Uterus (tissue), 2 donors: Measurements from ENCODE around the gene RINL.

Source experiments
- POLR2A ChIP-seq, 2 donors: fragments of 450-650 bp; IDR thresholded peaks; one replicate each; pipeline ENCODE4 v1.6.1; 2016; ENCODE audit warnings: antibody characterized with exemption in 2 of 2, mild to moderate bottlenecking in 1 of 2, moderate library complexity in 1 of 2
- TF ChIP-seq, protein P1 (sequence below), 4 experiments: fragments of 200-600 bp in 2 of 4; fragments of 450-650 bp in 2 of 4; sonication (generic) in 2 of 4; IDR thresholded peaks; one replicate each; pipeline ENCODE4 v1.5.1; 2016 to 2019; ENCODE audit warnings: antibody characterized with exemption in 4 of 4, mild to moderate bottlenecking in 2 of 4, moderate library complexity in 1 of 4

DNA sequence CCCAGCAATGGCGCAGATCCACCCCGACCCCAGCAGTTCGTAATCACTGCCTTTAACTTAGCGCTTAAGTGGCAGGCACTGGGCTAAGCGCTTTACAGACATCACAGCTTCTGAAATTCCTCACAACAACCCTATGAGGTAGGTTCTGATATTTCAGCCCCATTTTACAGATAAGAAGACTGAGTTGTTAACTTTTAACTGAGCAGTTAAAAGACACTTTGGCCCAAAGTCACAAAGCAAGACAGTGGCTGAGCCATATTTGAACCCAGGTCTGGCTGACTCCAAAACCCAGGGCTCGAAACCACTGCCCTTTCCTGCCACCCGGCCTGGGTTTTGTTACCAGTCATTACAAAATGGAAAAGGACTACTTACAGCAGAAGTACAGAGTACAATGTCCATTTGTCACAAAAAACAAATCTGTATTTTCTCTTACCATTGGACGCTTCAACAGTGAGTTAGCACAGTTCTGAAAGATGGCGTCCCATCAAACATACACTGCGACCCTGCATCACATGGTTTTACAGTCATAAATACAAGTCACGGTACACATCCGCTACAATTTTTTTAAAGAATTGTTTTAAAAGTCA, 36.8 kb downstream of the RINL start:
- TF ChIP-seq, protein P1, sequence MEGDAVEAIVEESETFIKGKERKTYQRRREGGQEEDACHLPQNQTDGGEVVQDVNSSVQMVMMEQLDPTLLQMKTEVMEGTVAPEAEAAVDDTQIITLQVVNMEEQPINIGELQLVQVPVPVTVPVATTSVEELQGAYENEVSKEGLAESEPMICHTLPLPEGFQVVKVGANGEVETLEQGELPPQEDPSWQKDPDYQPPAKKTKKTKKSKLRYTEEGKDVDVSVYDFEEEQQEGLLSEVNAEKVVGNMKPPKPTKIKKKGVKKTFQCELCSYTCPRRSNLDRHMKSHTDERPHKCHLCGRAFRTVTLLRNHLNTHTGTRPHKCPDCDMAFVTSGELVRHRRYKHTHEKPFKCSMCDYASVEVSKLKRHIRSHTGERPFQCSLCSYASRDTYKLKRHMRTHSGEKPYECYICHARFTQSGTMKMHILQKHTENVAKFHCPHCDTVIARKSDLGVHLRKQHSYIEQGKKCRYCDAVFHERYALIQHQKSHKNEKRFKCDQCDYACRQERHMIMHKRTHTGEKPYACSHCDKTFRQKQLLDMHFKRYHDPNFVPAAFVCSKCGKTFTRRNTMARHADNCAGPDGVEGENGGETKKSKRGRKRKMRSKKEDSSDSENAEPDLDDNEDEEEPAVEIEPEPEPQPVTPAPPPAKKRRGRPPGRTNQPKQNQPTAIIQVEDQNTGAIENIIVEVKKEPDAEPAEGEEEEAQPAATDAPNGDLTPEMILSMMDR (IDR thresholded peaks at IDR 0.05) = no peak
- TF ChIP-seq POLR2A (IDR thresholded peaks at IDR 0.05) = no peak
